HG03457 (cell line): ENCODE results near the gene SAP25.
"Not testable (repeated sequence)": the region's sequence is repeated elsewhere in the genome, so short reads cannot be mapped to it uniquely, and the experiment has no call there.

Source experiments
- ATAC-seq: cut with Tn5 transposase; IDR thresholded peaks from one replicate; pipeline ENCODE4 v1.9.1; 2021; ENCODE audit warnings: moderate number of reproducible peaks; ENCODE audit not compliant: unreplicated experiment

Gene SAP25

DNA sequence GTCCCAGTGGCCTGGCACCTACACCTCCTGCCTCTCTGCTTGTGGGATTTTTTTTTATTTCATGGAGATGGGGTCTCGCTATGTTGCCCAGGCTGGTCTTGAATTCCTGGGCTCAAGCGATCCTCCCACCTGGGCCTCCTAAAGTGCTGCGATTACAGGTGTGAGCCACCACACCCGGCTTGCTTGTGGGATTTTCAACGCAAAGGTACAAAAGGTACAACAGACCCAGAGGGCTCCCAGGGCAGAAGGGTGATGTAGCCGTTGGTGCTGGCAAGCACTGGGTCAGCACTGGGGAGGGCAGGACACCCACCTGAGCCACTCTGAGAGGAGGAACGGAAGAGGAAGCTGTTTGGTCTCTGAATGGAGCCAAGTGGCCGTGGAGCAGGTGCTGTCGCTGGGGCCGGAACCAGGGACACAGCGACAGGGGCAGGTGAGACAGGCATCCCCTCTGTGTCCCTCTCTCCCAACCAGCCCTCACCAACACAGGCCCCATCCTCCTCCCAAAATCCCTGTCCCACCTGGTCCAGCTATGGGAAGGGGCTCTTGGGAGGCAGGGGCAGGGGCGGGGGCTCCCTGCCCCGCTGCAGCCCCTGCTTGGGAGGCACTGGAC, 2.8 kb upstream of the SAP25 start:
- no peak for ATAC-seq

DNA sequence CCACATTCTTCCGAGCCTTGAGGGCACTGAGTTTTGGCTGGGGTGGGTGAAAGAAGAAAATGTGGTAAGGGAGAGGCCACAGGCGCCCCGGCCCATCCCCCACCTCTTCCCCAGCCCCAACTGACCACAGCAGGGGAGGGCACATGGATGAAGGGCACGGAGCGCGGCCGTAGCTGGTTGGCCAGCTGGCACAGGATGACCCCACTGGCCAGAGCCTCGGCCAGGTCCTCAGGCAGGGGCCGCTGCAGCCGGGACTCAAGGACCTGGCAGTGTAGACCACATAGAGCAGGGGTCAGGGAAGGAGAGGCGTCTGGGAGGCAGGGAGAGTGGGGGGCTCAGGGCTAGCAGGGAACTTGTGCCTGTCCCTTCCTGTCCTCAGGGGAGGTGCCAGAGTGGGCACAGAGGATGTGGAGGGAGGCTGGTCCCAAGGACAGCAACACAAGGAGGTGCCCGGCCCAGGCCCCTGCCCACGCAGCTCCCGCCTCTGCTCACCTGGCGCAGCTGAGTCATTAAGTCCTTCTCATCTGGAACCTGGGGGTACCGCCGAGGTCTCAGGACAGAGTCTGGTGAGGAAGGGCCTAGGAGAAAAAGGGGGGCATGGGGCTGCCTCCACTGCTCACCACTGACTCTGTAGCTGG, 2.2 kb upstream of the SAP25 start:
- ATAC-seq, result no peak

DNA sequence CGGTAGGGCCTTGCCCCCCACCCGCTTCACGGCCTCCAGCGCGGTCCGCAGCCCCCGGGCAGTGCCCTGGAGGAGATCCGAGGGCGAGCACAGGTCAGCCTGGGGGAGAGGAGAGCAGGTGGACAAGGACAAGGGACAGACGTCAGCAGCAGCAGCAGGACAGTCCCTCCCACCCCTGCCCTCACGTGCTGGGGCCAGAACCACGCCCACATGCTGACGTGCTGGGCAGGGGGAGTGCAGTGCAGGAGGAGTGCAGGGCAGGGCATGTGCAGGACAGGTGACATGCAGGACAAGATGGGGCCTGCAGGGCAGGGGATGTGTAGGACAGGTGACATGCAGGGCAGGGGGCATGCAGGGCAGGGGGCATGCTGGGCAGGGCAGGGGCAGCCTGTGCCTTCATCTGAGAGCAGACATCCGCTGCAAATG, 1.5 kb upstream of the SAP25 start:
- no peak for ATAC-seq

DNA sequence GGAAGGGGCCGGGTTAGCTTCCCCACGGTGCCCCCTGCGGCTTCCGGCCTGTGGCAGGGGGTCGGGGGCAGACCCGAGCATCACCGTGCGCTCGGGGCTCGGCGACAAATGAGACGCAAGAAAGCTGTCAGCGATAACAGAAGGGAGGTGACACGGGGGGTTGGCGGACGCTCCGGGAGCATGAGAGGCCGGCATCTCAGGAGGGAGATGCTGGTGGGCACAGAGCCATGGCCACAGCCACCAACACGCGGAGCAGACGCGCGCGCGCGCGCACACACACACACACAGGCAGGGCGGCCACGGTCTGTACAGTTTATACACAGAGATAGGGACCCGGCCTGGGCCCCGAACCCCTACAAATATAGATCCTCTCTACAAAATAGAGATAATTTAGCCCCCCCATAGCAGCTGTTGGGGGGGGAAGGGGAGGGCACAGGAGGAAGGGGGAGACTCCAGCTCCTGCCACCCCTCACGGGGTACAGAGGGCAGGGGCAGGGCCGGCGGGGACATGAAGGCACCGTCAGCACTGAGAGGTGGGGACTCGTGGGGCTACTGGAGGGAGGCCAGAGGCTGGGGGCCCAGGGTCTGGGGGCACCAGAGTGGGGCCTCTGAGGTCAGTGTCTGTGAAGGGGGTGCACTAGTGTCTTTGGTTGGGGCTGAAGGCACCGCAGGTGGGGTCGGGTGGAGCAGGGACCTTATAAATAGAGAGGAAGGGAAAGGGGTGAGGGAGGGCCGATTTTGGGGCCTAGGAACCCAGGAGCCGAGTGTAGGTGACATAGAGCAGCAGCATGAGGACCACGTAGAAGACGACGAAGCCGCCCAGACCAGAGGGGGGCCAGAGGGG, 884 bp upstream of the SAP25 start:
- ATAC-seq, result no peak

DNA sequence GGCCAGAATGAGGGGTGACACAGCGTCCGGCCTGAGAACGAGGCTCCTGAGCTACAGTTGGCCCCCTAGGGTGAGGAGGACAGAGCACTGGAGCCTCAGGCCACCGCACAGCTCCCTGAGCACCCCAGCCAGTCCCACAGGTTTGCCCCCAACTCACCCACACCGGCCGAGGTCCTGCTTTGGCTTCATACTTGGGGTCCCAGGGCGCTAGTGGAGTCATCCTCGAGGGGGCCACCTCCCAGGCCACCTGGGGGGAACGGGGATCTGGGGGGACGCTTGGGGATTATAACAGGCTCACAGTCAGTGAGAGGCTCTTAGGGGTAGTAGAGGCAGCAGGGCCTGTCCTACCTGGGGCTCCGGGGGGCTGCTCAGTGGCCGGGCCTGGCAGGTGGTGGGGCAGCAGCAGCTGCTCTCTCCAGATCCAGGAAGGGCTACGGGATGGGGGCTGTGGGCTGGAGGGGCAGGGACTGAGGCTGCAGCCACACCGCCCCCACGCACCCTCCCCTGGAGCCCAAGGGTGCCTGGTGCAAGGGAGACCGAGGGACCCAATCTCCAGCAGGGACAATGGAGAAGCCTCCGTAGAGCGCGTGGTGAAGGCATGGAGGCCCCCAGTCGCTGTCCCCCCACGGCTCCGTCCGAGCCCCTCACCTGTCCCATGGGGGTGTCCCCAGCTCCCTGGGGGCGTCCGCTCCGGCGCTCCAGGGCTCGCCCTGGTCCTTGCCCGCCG, 588 bp downstream of the SAP25 start:
- no peak for ATAC-seq

DNA sequence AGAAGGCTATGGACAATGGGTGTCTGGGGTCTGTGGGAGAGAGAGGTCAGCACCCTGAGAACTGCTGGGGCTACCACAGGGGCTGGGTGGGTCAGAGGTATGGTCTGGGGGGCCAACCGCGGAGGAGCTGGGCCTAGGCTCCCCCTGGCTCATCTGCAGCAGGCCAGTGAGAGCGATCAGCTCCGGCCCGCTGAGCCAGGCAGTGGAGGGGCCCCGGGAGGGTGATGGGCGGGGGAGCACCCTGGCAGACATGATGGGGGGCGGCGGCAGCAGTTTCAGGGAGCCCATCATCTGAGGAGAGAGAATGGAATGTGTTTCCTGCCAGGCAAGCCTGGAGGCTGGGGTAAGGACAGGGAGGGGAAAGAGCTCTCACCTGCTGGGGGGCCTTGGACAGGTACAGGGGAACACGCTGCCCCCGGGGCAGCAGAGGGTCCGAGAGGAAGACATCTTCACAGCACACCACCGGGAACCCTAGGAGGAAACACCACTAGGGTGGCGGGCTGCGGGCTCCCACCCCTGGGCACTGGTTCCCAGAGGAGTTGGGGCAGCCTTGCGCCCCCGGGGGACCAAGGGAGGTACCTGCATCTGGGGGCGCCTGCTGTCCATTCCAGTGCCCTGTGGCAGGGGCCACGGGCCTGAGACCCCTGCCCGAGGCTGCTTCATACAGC, 1.3 kb downstream of the SAP25 start:
- ATAC-seq, result no peak

DNA sequence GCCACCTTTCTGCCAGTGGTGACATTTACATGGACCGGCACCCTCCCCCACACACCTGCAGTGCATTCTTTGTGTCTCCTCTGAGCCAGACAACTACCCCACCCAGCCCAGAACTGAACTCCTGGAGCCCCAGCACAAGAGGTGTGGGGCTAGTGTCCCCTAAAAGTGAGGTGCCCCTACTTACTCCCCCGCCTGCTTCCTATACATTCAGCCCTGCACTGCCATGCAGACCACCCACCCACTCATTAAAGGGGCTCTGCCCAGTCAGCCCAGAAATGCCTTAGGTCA, 1.9 kb downstream of the SAP25 start:
- ATAC-seq, result no peak

DNA sequence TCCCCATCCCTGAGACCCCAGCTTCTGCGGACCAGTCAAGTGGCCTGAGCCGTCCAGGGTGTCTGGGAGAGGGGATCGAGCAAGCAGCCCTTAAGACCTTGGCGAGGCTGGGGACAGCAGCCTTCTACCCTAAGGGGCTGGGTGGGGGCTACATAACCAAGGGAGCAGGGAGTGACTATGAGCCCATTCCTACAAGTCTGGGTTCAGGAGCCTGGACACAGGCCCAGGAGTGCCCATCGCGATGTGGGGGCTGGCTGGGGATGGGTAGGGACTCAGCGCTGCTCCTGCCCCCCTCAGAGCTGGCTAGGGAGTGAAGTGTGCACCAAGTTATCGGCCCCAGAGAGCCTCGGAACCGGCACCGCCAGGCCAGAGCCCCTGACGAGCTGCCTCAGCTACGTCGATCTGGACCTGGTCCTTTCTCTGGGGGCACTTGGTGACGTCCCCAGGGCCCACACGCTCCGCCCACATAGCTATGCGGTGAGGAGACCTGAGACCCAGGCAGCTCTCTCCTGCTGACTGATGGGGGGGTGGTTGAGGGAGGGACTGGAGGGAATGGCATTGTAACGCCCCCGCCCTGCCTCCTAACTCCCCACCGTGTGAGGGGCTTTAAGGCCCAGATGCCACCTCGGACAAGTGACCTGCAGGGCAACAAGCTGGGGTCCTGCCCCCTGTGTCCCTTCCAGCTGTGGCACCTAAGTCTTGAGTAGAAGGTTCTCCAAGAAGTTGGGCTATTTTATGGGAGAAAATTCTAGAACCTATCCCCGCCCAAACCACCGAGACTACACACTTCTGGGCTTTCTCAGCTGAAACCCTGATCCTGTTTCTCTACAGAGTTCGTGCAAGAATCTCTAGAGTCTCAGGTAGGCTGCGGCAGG, 2.5 kb downstream of the SAP25 start:
- no peak for ATAC-seq

DNA sequence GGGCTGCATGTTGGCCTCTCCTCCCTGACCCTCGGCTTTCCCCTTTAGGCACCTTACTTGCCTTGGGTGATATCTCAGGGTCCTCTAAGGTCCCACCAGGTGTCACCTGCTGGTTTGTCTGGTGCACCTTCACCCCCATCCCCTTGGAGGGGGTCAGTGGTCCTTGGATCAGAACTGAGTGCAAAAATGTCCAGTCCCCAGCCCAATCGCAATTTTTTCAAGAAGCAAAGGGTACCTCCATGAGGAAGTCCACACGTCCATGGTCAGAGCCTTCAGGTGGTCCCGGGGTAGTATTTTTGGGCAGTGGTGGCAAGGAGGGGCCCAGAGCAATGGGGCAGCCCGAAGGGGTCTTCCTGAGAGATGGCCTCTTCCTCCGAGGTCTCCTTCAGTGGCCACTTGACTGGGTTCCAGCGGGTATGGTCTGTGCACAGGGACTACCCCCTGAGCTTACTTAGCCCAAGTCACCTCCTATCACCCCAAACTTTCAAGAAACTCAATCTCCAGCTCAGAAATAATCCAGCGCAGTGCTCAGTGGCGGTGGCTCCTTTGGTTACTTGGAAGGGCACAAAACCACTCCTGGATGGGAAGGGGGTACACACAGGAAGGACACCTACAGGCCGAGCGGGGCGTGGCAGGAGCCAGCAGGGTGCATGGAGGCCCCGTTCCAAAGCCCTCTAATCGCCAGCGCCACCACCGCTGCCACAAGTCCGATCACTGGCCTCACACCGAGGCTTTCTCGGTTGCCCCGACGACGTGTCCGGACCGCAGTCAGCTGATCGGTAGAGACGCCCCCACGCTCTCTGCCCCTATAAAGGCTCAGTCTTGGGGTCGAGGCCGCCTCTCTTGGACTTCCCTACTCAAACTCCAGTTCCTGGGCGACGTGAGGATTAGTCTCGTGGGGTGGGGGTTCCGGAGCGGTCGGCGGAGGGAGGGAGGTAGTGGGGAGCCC, 4.5 kb downstream of the SAP25 start:
- no peak for ATAC-seq

DNA sequence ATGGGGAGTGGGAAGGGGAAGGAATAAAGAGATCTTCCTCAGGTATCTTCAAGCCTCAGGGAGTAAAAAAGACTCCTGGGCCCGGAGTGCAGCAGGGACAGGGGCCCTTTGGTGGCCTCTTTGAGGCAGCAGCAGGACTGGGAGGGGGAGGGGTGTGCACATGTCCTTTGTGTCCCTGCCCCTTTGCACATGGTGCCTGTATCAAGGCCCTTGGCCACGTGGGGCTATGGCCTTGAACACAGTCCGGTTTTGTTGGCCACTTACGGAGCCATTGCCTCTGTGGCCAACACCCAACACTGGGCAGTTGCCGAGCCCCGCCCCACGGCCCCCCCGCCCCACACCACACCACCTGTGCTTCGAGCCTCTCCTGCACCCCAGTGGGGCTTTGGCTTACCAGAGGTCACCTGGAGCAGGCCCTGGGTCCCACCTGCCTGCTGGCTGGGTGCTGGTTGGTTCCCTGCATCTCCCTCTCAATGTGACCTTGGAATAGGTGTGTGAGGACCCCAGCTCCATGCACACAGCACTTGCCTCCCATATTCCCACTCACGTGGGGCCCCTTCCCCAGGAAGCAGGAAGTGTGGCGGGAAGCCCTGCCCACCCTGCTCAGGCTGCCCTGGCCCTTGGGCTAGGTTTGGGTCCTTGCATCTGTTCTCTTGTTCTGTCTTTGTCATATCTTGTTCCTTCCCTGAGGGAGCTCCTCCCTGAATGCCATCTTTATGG, 5.4 kb downstream of the SAP25 start:
- no peak for ATAC-seq

DNA sequence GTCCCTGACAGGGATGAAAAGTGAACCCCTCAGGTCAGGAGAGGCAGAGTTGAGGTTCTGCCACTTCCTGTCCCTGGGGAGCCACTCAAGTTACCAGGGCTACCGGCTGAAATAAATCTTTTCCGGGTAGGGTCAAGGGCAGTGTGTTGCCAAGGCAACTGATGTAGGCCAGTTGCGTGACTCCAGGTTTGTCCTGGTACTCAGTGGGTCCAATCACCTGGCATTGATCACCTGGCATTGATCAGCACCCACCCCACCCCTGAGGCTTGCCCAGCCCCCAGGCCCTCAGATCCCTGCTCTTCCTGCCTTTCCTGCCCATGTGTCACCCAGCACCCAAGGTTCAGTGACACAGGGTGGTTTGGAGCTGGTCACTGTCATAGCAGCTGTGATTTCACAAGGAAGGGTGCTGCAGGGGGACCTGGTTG, 5.9 kb downstream of the SAP25 start:
- no peak for ATAC-seq

DNA sequence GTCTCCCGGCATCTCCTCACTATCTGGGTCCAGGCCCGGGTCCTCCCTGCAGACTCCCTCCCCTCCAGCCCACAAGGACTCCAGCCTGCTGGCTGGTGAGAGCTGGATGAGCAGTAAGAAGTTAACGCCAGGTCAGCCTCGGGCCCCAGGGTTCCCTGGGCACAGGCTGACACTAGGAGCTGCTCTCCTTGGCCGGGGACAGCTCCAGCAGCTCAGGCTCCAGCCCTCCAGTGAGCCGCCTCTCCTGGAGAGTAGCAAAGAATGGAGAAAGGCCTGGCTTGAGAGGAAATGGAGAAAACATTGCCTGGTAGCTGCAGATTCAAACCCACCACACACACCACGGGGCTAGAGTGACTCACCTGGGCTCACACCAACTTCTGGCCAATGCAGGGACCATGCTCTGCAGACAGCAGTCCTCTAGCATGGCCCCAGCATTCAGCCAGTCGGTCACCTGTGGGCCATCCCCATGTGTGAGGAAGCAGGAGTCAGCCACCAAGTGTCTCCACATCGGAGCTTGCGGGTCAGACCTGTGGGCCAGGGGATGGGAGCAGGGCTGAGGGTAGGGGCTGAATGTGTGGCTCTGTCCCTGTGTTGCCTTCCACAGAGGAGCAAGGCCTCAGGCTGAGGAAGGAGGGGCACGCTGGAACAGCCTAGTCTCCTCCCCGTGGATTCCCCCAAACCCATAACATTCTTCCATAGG, 6.5 kb downstream of the SAP25 start:
- no peak for ATAC-seq

DNA sequence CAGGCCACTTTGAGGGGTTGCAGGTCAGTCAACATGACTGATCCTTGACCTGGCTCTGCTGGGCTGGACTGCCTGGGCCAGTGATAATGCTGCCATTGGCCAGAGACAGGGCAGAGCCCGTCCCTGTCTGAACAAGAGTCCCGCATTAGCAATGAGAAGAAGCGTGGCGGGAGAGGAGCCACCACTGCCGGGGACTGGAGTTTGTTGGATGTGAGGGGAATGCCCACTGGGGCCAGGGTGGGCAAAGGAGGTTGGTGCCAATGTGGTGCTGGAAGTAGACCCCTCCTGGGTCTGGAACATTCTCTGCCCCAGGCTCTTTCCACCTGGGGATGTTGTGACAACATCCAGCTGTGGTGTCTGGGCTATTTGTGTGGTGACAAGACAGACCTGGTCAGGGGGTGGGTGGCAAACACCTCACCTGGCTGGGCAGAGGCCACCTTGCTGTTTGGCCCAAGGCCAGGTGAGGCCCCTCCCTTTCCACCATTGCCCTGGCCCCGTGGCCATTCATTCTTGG, 7.6 kb downstream of the SAP25 start:
- no peak for ATAC-seq

DNA sequence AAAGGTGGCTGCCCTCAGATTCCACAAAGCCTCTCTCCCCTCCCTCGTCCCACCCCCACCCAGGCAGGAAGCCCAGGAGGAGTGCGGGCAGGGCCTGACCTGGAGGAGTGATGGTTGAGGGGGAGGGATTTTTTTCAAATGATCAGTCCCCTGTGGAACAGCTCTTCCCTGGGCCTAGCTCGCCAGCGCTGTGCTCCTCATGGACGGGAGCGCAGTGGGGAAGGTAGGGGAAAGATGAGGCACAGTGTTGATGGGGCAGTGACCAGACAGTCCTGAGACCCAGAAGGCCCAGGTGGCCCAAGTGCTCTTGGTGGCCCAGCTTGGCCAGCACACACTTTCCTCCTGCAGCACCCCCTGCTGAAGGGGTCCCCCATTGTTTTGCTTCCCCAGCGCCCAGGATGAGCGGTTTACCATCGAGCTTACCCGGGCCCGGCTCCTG, 8.5 kb downstream of the SAP25 start:
- ATAC-seq, result no peak

DNA sequence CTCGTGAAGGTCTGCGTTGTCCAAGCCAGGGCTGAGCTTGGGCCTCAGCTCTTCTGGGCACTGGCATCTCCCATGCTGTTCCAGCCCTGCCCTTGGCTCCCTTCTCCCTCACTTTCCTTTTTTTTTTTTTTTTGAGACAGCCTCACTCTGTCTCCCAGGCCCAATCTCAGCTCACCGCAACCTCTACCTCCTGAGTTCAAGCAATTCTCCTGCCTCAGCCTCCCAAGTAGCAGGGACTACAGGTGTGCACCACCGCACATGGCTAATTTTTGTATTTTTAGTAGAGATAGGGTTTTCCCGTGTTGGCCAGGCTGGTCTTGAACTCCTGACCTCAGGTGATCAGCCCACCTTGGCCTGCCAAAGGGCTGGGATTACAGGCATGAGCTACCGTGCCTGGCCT, 9.3 kb downstream of the SAP25 start:
- ATAC-seq, result not testable (repeated sequence)

DNA sequence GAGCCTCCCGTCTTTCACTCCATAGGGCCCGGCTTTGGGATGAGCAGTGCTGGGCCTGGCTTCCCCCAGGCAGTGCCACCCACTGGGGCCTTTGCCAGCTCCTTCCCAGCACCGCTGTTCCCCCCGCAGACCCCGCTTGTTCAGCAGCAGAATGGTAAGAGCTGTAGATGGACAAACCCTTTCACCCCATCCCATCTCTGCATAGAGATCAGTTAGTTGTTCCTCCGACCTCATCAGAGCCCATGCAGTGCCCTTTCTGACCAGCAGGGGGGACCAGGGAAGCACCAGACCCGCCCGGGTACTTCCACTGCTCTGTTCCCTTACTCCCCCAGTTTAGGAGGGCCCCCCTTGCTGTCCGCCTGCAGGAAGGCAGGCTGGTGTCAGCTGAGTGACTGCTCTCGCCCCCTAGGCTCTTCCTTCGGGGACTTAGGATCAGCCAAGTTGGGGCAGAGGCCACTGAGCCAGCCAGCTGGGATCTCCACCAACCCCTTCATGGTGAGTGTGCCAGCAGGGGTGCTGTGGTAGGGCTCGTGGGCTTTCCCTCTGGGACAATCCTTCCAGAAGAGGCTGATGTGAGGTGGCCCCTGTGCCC, 9.8 kb downstream of the SAP25 start:
- ATAC-seq, result no peak

DNA sequence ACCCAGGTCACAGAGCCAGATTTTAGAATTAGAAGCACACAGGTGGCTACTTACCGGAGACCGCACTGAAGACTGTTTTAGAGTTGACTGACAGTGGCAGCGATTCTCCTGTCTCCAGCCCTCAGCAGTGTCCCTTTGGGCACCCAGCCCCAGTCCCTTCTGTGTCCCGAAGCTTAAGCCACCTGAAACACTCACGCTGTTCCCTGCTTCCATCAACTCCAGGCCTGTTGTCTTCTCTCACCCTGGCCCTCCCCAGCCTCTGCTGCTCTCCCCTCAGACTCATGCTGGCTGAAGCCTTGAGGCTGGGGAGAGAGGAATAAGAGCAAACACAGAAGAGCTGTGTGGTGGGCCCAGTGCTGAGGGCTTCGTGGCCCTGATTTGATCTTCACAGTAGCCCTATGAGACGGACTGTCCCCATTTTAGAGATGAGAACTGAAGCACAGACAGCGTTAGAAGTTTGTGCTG, 10.6 kb downstream of the SAP25 start:
- no peak for ATAC-seq
